ENCODE results near the gene LRRC23.

Gene LRRC23

DNA sequence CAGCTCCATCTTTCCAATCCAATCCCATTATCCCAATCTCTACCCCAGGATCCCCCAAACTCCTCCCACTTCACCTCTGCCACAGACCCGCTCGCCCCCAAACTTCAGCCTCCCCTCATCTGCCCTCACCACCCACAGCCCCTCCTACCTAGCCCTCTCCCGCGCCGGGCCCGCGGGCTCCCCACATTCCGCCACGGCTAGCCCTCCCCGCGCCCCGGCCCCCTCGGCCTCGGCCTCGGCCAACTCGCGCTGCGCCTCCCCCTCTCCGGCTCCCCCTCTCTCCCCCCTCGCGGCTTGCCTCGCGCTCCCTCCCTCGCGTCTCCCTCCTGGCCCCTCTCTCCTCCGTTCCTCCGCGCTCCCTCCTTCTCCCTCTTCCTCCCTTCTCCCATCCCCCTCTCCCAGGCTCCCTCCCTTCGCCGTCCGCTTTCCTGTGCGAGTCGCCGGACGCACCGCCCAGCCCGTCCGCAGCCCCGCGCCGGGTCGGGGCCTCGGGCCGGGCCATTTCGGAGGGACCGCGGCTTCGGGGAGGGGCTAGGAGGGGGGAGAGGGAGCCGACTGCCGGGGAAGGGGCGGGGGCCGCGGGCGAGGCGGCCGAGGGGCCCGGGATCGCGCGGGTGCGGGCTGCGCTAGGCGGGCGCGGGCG, 22.9 kb downstream of the LRRC23 start, which contains the start of gene ATN1:
Gene ATN1, plus strand, starts transcription at position 581 of the 643 bp plus-strand sequence. CDS start 6,043 bp downstream, outside the sequence.
- peak; percentile 38 for DNase-seq

DNA sequence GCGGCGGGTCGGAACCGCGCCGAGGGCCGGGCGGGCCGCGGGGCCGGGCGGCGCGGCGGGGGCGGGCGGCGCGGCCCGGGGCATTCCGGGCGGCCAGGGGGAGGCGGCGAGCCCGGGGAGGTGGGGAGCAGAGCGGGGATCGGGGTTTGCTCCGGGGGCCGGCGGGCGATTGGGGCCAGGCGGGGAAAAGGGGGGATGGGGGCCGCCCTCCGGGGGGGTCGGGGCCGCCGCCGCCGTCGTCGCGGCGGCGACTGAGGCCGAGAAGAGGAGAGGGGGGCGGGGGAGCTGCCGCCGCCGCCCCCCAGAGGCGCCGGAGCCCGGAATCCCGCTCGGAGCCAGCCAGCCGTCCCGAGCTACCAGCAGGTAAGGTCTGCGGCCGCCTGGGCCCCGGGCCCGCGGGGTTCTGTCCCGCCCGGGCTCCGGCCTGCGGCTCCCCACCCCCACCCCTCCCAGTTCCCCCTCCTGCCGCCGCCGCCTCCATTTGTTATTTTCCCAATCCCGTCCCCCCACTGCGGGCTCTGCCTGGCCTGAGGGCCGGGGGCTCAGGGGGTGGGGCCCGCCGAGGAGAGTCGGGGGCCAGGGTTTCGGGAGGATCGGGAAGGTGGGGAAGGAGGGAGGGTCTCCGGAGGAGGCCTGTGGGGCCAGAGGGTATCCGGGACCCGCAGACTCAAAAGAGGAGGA, 23.5 kb downstream of the LRRC23 start:
- DNase-seq: no peak

DNA sequence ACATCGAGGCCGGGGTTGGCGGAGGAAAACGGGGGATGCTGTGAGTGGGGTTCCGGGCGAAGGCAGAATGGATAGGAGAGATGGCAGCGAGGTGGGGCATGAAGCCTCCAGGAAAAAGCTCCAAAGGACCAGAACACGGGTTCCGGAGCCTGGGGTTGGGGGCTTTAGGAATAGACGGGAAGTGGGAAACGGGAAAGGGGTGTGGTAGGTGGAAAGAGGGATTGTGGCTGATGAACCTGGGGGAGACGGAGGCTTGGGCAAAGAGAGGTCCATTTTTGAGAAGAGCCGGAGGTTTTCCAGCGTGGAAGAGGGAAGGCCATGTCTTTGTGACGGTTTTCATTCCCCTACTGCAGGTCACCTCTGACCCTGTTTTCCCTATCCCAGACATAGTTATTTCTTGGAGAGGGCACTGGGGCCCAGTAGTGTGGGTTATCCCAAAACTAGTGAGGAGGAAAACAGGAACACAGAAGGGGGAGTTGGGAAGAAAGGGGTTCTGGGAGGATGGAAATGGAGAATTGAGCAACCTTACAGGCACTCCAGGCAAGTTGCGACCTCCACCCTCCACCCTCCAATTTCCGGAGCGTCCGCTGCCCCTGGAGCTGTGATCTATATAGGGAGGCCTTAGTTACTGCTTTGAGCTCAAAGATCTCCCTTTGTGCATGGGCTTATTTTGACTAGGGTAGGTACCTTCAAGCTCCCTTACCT, 24.2 kb downstream of the LRRC23 start:
- no peak for DNase-seq

DNA sequence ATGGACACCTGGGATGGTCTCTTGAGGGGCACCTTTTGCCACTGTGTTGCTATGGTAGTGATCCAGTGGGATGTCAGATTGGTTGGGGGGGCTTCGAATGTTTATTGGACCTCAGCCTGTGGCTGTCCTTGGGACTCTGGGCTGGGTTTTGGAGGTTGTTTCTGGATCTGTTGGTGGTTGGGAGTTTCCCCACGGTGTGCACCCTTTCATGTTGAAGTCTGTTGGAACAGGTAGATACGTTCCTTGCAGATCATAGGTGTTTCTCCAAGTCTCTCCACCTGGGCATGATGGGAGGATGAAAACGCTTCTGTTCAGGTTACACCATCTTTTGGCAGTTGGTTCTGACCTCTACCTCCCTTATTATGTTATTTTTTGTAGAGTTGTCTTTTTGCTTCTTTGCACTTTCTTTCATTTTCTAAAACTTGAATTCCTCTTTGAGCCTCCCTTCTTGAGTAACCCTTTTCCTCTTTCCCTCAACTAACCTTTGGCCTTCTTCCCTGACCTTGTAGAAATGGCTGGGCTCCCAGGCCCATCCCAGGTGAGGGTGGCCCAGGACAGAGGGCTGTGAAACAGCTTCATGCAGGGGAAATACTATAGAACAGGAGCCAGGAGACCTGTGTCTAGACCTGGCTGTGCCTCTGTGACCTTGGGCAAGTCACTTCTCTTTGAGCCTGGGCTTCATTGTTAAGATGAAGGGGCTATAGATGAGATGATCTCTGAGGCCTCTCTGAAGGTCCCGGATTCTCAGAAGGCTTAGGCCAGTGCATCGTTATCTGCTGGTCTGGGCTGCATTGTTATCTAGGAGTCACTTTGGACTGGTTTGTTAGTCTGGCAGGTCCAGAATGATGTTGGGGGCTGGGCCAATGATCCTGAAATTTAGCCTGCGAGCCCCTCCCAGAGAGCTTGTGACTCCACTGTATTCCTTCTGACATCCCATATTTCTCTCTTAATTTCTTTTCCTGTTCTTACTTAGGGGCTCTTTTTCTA, 25.1 kb downstream of the LRRC23 start:
- DNase-seq: no peak

DNA sequence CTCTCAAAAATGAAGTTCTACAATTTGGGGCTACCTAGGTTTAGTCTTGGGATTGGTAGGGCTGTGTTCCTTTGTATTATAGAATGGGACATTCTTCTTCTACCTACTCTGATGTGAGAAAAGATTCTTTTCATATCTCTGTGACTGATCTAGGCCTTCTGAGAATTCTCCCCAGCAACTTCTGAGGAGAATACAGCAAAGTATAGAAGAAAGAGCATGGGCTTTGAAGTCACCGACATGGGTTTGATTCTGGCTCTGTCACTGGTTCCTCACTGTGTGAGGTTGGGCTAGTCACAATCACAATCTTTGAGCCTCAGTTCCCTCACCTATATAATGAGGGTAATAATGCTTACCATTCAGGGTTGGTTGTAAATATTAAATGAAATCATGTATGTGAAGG, 28.1 kb downstream of the LRRC23 start:
- no peak for DNase-seq

DNA sequence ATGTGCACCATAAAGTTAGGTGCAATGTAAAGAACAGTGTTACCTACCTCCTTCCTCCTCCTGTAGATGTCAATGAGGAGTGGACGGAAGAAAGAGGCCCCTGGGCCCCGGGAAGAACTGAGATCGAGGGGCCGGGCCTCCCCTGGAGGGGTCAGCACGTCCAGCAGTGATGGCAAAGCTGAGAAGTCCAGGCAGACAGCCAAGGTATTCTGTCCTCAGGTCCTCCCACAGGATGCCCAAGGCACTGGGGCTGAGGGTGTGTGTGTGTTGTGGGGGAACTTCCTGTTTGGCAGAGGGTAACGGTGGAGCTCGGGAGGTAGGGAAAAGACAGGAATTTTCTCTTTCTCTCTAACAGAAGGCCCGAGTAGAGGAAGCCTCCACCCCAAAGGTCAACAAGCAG, 29.5 kb downstream of the LRRC23 start:
- DNase-seq: no peak

DNA sequence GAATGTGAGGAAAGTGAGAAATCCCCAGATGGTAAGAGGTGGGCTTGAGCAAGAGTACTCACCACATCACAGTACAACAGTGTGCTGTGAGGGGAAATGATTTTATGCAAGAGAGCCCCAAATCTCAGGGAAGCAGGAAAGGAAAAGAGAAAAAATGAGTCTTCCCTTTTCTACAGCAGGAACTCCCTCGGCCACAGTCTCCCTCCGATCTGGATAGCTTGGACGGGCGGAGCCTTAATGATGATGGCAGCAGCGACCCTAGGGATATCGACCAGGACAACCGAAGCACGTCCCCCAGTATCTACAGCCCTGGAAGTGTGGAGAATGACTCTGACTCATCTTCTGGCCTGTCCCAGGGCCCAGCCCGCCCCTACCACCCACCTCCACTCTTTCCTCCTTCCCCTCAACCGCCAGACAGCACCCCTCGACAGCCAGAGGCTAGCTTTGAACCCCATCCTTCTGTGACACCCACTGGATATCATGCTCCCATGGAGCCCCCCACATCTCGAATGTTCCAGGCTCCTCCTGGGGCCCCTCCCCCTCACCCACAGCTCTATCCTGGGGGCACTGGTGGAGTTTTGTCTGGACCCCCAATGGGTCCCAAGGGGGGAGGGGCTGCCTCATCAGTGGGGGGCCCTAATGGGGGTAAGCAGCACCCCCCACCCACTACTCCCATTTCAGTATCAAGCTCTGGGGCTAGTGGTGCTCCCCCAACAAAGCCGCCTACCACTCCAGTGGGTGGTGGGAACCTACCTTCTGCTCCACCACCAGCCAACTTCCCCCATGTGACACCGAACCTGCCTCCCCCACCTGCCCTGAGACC, 31.0 kb downstream of the LRRC23 start:
- DNase-seq: no peak

DNA sequence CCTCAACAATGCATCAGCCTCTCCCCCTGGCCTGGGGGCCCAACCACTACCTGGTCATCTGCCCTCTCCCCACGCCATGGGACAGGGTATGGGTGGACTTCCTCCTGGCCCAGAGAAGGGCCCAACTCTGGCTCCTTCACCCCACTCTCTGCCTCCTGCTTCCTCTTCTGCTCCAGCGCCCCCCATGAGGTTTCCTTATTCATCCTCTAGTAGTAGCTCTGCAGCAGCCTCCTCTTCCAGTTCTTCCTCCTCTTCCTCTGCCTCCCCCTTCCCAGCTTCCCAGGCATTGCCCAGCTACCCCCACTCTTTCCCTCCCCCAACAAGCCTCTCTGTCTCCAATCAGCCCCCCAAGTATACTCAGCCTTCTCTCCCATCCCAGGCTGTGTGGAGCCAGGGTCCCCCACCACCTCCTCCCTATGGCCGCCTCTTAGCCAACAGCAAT, 31.6 kb downstream of the LRRC23 start:
- DNase-seq: no peak

DNA sequence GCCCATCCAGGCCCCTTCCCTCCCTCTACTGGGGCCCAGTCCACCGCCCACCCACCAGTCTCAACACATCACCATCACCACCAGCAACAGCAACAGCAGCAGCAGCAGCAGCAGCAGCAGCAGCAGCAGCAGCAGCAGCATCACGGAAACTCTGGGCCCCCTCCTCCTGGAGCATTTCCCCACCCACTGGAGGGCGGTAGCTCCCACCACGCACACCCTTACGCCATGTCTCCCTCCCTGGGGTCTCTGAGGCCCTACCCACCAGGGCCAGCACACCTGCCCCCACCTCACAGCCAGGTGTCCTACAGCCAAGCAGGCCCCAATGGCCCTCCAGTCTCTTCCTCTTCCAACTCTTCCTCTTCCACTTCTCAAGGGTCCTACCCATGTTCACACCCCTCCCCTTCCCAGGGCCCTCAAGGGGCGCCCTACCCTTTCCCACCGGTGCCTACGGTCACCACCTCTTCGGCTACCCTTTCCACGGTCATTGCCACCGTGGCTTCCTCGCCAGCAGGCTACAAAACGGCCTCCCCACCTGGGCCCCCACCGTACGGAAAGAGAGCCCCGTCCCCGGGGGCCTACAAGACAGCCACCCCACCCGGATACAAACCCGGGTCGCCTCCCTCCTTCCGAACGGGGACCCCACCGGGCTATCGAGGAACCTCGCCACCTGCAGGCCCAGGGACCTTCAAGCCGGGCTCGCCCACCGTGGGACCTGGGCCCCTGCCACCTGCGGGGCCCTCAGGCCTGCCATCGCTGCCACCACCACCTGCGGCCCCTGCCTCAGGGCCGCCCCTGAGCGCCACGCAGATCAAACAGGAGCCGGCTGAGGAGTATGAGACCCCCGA, 32.2 kb downstream of the LRRC23 start:
- no peak for DNase-seq

DNA sequence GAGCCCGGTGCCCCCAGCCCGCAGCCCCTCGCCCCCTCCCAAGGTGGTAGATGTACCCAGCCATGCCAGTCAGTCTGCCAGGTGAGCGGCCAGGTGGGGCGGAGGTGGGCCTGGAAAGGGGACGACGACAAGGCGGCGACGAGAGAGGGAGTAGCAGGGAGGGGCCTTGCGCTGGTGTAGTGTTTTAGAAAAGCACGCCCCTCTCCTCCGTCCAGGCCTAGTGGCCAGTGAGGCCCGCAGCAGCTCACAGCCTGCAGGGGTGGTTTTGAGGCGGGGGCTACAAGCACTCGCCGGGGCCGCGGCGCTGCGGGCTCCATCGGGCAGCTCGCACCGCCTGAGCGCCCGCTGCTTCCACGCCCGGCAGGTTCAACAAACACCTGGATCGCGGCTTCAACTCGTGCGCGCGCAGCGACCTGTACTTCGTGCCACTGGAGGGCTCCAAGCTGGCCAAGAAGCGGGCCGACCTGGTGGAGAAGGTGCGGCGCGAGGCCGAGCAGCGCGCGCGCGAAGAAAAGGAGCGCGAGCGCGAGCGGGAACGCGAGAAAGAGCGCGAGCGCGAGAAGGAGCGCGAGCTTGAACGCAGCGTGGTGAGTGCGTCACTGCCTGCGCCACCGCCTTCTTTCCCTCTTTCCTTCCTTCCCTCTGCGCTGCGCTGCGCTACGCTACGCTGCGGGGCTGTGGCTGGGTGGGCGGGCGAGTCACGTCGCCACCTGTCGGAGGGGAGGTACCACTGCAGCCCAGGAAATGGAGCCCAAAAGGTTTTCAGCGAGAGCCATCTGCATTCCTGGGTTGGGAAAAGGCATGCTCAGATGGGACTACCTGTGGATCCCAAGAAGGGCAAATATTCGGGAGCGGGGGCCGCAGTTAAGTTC, 33.1 kb downstream of the LRRC23 start:
- peak; percentile 95 for DNase-seq

DNA sequence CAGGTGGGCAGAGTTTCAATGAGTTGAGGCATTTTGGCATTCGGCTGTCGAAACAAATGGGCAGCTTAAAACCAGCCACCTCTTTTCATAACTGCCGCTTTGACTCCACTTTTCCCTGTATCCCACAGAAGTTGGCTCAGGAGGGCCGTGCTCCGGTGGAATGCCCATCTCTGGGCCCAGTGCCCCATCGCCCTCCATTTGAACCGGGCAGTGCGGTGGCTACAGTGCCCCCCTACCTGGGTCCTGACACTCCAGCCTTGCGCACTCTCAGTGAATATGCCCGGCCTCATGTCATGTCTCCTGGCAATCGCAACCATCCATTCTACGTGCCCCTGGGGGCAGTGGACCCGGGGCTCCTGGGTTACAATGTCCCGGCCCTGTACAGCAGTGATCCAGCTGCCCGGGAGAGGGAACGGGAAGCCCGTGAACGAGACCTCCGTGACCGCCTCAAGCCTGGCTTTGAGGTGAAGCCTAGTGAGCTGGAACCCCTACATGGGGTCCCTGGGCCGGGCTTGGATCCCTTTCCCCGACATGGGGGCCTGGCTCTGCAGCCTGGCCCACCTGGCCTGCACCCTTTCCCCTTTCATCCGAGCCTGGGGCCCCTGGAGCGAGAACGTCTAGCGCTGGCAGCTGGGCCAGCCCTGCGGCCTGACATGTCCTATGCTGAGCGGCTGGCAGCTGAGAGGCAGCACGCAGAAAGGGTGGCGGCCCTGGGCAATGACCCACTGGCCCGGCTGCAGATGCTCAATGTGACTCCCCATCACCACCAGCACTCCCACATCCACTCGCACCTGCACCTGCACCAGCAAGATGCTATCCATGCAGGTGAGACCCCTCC, 34.0 kb downstream of the LRRC23 start:
- no peak for DNase-seq

DNA sequence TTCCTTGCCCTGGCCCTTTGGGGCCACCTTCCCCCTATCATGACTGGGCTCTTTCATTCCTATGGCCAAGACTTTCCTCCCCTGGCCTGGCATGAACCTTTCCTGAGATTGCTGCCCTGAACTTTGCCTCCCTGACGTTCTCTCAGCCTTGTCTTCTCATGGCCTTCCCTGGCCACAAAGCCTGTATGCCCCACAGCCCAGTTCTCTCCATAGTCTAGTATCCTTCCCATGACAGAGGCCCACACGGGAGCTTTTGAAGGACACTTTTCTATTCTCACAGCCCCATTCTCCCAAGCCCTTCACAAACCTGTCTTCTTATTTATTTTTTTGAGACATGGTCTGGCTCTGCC, 34.5 kb downstream of the LRRC23 start:
- DNase-seq: no peak

DNA sequence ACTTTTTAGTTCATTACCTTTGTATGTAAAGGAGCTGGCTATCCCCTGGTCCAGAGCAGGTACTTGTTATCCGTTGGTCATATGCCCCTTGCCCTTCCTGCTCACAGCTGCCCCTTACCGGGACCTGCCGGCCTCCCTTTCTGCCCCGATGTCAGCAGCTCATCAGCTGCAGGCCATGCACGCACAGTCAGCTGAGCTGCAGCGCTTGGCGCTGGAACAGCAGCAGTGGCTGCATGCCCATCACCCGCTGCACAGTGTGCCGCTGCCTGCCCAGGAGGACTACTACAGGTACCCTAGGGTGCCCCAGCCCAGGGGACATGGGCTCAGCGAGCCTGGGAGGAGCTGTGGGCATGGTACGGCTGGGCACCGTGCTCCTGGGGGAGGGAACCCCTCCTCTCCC, 36.6 kb downstream of the LRRC23 start:
- DNase-seq: no peak

DNA sequence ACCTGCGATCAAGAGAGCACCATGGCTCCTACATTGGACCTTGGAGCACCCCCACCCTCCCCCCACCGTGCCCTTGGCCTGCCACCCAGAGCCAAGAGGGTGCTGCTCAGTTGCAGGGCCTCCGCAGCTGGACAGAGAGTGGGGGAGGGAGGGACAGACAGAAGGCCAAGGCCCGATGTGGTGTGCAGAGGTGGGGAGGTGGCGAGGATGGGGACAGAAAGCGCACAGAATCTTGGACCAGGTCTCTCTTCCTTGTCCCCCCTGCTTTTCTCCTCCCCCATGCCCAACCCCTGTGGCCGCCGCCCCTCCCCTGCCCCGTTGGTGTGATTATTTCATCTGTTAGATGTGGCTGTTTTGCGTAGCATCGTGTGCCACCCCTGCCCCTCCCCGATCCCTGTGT, 37.2 kb downstream of the LRRC23 start:
- no peak for DNase-seq

DNA sequence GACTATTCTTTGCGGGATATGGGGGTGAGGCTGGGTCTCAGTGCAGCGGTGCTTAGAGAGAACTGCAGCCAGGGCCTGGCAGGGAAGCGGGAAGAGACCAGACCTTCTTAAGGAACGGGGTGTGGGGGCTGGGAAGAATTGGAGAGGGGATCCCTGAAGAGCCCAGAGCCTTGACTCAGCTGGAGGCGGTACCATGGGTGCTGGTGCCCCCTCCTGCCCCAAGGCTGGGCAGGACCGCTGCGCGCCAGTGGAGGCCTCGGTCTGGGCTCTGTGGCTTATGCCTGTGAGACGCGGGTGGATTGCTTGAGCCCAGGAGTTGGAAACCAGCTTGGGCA, 37.7 kb downstream of the LRRC23 start:
- no peak for DNase-seq

DNA sequence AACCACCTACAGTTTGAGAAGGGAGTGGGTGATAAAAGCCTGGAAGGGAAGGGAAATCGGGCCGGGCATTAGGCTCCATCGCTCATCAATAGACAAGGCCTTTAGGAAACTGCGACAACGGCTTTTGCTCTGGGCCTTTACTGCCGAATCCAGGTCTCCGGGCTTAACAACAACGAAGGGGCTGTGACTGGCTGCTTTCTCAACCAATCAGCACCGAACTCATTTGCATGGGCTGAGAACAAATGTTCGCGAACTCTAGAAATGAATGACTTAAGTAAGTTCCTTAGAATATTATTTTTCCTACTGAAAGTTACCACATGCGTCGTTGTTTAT, 38.7 kb downstream of the LRRC23 start:
- DNase-seq: peak; percentile 95

DNA sequence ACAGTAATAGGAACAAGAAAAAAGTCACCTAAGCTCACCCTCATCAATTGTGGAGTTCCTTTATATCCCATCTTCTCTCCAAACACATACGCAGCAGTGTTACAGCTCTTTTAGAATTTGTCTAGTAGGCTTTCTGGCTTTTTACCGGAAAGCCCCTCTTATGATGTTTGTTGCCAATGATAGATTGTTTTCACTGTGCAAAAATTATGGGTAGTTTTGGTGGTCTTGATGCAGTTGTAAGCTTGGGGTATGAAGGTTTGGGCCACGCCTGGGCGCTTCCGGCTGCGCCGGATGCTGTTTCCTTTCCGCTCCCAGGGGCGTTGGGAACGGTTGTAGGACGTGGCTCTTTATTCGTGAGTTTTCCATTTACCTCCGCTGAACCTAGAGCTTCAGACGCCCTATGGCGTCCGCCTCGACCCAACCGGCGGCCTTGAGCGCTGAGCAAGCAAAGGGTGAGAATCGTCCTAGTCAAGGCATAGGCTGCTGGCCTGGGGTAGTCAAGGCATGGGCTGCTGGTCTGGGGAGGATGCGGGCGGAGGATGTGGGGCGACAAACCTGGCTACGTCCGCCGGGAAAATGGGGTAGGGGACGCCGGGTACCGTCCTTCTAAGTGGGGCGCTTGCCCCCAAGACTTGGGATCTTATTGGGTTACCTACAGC, 39.2 kb downstream of the LRRC23 start, which contains the start of the genes C12orf57 and RNU7-1:
Gene C12orf57, plus strand, starts transcription at position 301 of the 659 bp plus-strand sequence. Its CDS starts 100 bp downstream, at position 401.
Gene RNU7-1, plus strand, starts transcription at position 95 of the 659 bp plus-strand sequence.
- peak; percentile 95 for DNase-seq

DNA sequence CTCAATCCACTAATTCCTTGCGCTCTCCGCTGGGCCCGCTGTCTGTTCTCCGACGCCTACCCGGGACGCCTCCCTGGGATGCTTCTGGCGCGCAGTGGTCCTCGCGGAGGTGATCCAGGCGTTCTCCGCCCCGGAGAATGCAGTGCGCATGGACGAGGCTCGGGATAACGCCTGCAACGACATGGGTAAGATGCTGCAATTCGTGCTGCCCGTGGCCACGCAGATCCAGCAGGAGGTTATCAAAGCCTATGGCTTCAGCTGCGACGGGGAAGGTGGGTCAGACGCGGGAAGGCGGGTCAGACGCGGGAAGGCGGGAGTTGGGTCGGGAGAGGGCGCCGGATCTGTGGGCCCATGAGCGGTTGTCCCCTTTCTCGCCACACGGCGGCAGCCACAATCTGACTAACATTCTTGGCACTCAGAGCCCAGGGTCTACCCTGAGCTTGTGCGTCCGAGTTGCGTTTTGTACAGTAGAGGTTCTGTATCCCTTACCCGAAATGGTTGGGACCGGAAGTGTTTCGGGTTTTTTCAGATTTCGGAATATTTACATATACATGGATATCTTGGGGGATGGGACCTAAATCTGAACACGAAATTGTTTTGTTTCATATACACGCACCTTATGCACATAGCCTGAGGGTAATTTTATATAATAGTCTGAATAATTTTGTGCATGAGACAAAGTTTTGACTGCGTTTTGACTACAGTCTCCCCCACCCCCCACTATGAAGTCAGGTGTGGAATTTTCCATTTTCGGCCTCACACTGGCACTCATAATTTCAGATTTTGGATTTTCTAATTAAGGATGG, 40.0 kb downstream of the LRRC23 start:
- peak; percentile 86 for DNase-seq
